Measurements from ENCODE around the gene PIK3C3. TPM values are rescaled to one million over a fixed set of nuclear protein-coding genes. Genes with fewer than 3 reads are reported as not detected.
"Not testable (repeated sequence)": the region's sequence is repeated elsewhere in the genome, so short reads cannot be mapped to it uniquely, and the experiment has no call there.

PIK3C3 gene
- total RNA-seq, 2 donors from 2014 or later = 56.3 to 74.4 TPM

- not testable (repeated sequence) for ATAC-seq; H3K27ac Mint-ChIP-seq; H3K4me3 Mint-ChIP-seq; H3K9me3 Mint-ChIP-seq; H3K27me3 Mint-ChIP-seq; DNase-seq (ENCODE audit: low spot score); H3K36me3 Mint-ChIP-seq
- H3K4me1 Mint-ChIP-seq (ENCODE audit: low read depth in 2 of 2) = peaks cover 12 to 20% of the 10 kb centered on the region in 2 donors
Observed at GRCh38 chr18:42112147-42112546, 157.1 kb downstream of the PIK3C3 start.

GRCh38 chr18:42112657-42113420 lies 157.8 kb downstream of the PIK3C3 start:
- ATAC-seq = no peak
- Mint-ChIP-seq H3K27ac (peak overlapping the region in 1 of 2 donors; percentile 47), H3K4me1 (ENCODE audit: low read depth in 2 of 2) (peaks cover 12 to 20% of the 10 kb centered on the region in 2 donors), H3K4me3 (no peak overlapping the region), H3K27me3 (peaks cover 0 to 1% of the 10 kb centered on the region in 2 donors), H3K9me3 (no peaks in the 10 kb centered on the region), H3K36me3 (no peaks in the 10 kb centered on the region)
- no peak for DNase-seq (ENCODE audit: low spot score)

- peak; percentile 52 to 57 for ATAC-seq
- Mint-ChIP-seq H3K4me1 (ENCODE audit: low read depth in 2 of 2) (peaks cover 12 to 20% of the 10 kb centered on the region in 2 donors), H3K27me3 (peaks cover 3 to 6% of the 10 kb centered on the region in 2 donors), H3K27ac (peak overlapping the region; percentile 47 to 73), H3K9me3 (no peaks in the 10 kb centered on the region), H3K36me3 (no peaks in the 10 kb centered on the region), H3K4me3 (peak overlapping the region; percentile 13)
- DNase-seq (ENCODE audit: low spot score) = no peak
Observed at GRCh38 chr18:42113529-42114191, 158.6 kb downstream of the PIK3C3 start.

- Mint-ChIP-seq H3K27ac (peak overlapping the region; percentile 47 to 73), H3K4me1 (ENCODE audit: low read depth in 2 of 2) (peaks cover 12 to 20% of the 10 kb centered on the region in 2 donors), H3K27me3 (peaks cover 9 to 10% of the 10 kb centered on the region in 2 donors), H3K4me3 (no peak overlapping the region), H3K9me3 (no peaks in the 10 kb centered on the region), H3K36me3 (no peaks in the 10 kb centered on the region)
- no peak for DNase-seq (ENCODE audit: low spot score)
- peak; percentile 75 to 79 for ATAC-seq
Observed at GRCh38 chr18:42114310-42114943, 159.4 kb downstream of the PIK3C3 start.

GRCh38 chr18:42126586-42126985 lies 171.6 kb downstream of the PIK3C3 start:
- no peaks in the 10 kb centered on the region for H3K4me1 Mint-ChIP-seq (ENCODE audit: low read depth in 2 of 2)
- H3K27ac Mint-ChIP-seq = no peak overlapping the region
- ATAC-seq (no peak), DNase-seq (ENCODE audit: low spot score) (no peak)
- H3K4me3 Mint-ChIP-seq = no peak overlapping the region
- H3K9me3 Mint-ChIP-seq = peaks cover 3% of the 10 kb centered on the region
- H3K36me3 Mint-ChIP-seq = no peaks in the 10 kb centered on the region
- H3K27me3 Mint-ChIP-seq = no peaks in the 10 kb centered on the region

GRCh38 chr18:42131066-42131929 lies 176.3 kb downstream of the PIK3C3 start:
- no peaks in the 10 kb centered on the region for H3K4me1 Mint-ChIP-seq (ENCODE audit: low read depth in 2 of 2)
- no peak overlapping the region for H3K4me3 Mint-ChIP-seq
- H3K36me3 Mint-ChIP-seq = no peaks in the 10 kb centered on the region

GRCh38 chr18:42131930-42132244 lies 176.9 kb downstream of the PIK3C3 start:
- no peak for DNase-seq (ENCODE audit: low spot score)
- no peaks in the 10 kb centered on the region for H3K36me3 Mint-ChIP-seq
- H3K4me1 Mint-ChIP-seq (ENCODE audit: low read depth in 2 of 2) = no peaks in the 10 kb centered on the region
- no peak overlapping the region for H3K4me3 Mint-ChIP-seq
- H3K27me3 Mint-ChIP-seq = peaks cover 2 to 5% of the 10 kb centered on the region in 2 donors
- no peak overlapping the region for H3K27ac Mint-ChIP-seq
- ATAC-seq = no peak
- peaks cover 6% of the 10 kb centered on the region for H3K9me3 Mint-ChIP-seq

More at GRCh38 chr18:42131066-42131929, 176.3 kb downstream of the PIK3C3 start:
- no peak for DNase-seq (ENCODE audit: low spot score)
- no peak for ATAC-seq
- H3K9me3 Mint-ChIP-seq = peaks cover 6% of the 10 kb centered on the region
- H3K27me3 Mint-ChIP-seq = peaks cover 2 to 5% of the 10 kb centered on the region in 2 donors
- H3K27ac Mint-ChIP-seq = no peak overlapping the region
